ENCODE results near the gene OAS3.

Gene OAS3

DNA sequence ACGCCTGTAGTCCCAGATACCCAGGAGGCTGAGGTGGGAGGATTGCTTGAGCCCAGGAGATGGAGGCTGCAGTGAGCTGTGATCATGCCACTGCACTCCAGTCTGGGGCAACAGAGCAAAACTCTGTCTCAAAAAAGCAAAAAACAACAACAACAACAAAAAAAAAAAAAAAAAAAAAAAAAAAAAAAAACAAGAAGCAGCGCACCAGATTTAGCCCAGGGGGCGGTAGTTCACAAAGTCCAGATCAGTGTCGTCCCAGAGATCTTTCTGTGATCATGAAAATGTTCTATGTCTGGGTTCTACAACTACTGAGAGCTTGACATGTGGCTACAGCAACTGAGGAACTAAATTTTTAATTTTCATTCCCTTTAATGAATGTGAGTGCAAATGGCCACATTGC is 67.5 kb downstream of the OAS3 start:
- H3K27me3 ChIP-seq (ENCODE audit: low read depth, low read length): no peaks in the 10 kb centered on the region
- peaks cover 6 to 28% of the 10 kb centered on the region in 2 donors for H3K36me3 ChIP-seq (ENCODE audit: control insufficient read depth in 1 of 2, insufficient read depth in 2 of 2, low read length in 2 of 2)
- H3K4me3 ChIP-seq (ENCODE audit: low read depth in 1 of 2, low read length in 2 of 2): no peak overlapping the region

DNA sequence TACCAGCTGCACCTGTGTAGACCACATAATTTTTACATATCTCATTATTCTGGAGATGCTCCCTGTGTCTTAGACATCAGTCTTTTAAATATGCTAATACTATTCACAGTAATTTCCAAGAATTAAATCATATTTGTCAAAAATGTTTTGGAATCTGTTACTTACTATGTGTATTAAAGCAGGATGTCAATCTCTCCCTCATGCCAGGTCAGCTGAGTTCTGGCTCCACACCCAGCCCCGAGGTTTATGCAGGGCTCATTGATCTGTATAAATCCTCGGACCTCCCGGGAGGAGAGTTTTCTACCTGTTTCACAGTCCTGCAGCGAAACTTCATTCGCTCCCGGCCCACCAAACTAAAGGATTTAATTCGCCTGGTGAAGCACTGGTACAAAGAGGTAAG is 67.9 kb downstream of the OAS3 start:
- H3K36me3 ChIP-seq (ENCODE audit: control insufficient read depth in 1 of 2, insufficient read depth in 2 of 2, low read length in 2 of 2): peaks cover 10 to 28% of the 10 kb centered on the region in 2 donors
- no peak overlapping the region for H3K4me3 ChIP-seq (ENCODE audit: low read depth in 1 of 2, low read length in 2 of 2)
- no peaks in the 10 kb centered on the region for H3K27me3 ChIP-seq (ENCODE audit: low read depth, low read length)
- H3K27ac ChIP-seq (ENCODE audit: low read length): no peak overlapping the region
- no peaks in the 10 kb centered on the region for H3K4me1 ChIP-seq (ENCODE audit: control insufficient read depth in 1 of 2, insufficient read depth in 2 of 2, low read length in 2 of 2)
- H3K9me3 ChIP-seq (ENCODE audit: control insufficient read depth in 1 of 2, low read length in 2 of 2): peaks cover under 1 to 5% of the 10 kb centered on the region in 2 donors

More for the DNA sequence above, 67.5 kb downstream of the OAS3 start:
- peaks cover 0 to under 1% of the 10 kb centered on the region in 2 donors for H3K9me3 ChIP-seq (ENCODE audit: control insufficient read depth in 1 of 2, low read length in 2 of 2)
- no peaks in the 10 kb centered on the region for H3K4me1 ChIP-seq (ENCODE audit: control insufficient read depth in 1 of 2, insufficient read depth in 2 of 2, low read length in 2 of 2)
- no peak overlapping the region for H3K27ac ChIP-seq (ENCODE audit: low read length)

DNA sequence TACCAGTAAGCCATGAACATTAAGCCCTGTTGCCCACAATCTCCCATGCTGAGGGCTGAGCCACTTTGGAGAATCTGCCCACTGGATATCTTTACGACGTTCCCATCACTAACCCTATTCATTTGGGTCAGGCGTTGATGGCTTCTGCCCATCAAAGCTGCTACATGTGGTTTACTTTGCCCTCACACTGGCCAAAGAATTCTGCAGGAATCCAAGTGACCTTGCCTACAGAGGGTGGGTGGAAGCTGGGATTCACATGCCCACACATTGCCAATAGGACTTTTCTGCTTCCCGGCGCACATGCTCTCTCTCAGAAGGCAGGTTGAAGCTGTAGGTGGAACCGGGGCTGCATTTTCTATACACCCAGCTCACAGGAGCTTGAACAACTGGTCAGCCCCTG is 68.4 kb downstream of the OAS3 start:
- Histone ChIP-seq H3K4me1 (ENCODE audit: control insufficient read depth in 1 of 2, insufficient read depth in 2 of 2, low read length in 2 of 2) (no peaks in the 10 kb centered on the region), H3K4me3 (ENCODE audit: low read depth in 1 of 2, low read length in 2 of 2) (no peak overlapping the region), H3K36me3 (ENCODE audit: control insufficient read depth in 1 of 2, insufficient read depth in 2 of 2, low read length in 2 of 2) (peaks cover 14 to 28% of the 10 kb centered on the region in 2 donors), H3K27me3 (ENCODE audit: low read depth, low read length) (no peaks in the 10 kb centered on the region), H3K27ac (ENCODE audit: low read length) (no peak overlapping the region), H3K9me3 (ENCODE audit: control insufficient read depth in 1 of 2, low read length in 2 of 2) (peaks cover 4 to 9% of the 10 kb centered on the region in 2 donors)

DNA sequence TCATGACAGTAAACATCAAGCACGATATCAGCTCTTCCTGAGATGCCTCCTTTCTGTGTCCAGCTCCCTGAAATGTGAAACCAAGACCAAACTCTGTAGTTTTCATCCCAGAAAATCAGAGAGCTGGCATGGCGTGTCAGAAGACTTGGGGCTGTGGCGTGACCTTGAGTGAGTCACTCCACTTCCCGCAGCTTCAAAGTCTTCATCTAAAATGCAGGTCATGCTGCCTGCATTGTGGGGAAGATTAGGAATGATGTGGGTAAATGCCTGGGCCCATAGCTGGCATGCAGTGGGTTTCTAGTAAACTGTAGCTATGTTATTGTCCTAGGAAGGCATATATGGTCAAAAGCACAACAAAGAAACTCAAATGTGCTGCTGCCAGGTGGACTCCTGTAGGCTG is 68.9 kb downstream of the OAS3 start:
- Histone ChIP-seq H3K4me1 (ENCODE audit: control insufficient read depth in 1 of 2, insufficient read depth in 2 of 2, low read length in 2 of 2) (no peaks in the 10 kb centered on the region), H3K9me3 (ENCODE audit: control insufficient read depth in 1 of 2, low read length in 2 of 2) (peaks cover 4 to 11% of the 10 kb centered on the region in 2 donors), H3K36me3 (ENCODE audit: control insufficient read depth in 1 of 2, insufficient read depth in 2 of 2, low read length in 2 of 2) (peaks cover 15 to 28% of the 10 kb centered on the region in 2 donors), H3K27me3 (ENCODE audit: low read depth, low read length) (no peaks in the 10 kb centered on the region), H3K4me3 (ENCODE audit: low read depth in 1 of 2, low read length in 2 of 2) (no peak overlapping the region), H3K27ac (ENCODE audit: low read length) (no peak overlapping the region)

DNA sequence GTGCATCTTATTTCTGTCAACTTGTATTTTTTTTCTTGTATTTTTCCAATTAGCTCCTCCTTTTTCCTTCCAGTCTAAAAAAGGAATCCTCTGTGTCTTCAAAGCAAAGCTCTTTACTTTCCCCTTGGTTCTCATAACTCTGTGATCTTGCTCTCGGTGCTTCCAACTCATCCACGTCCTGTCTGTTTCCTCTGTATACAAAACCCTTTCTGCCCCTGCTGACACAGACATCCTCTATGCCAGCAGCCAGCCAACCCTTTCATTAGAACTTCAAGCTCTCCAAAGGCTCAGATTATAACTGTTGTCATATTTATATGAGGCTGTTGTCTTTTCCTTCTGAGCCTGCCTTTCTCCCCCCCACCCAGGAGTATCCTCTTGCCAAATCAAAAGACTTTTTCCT is 72.4 kb downstream of the OAS3 start:
- Histone ChIP-seq H3K9me3 (ENCODE audit: control insufficient read depth in 1 of 2, low read length in 2 of 2) (peaks cover 4 to 11% of the 10 kb centered on the region in 2 donors), H3K4me1 (ENCODE audit: control insufficient read depth in 1 of 2, insufficient read depth in 2 of 2, low read length in 2 of 2) (no peaks in the 10 kb centered on the region), H3K27me3 (ENCODE audit: low read depth, low read length) (no peaks in the 10 kb centered on the region), H3K4me3 (ENCODE audit: low read depth in 1 of 2, low read length in 2 of 2) (no peak overlapping the region), H3K36me3 (ENCODE audit: control insufficient read depth in 1 of 2, insufficient read depth in 2 of 2, low read length in 2 of 2) (peaks cover 15 to 24% of the 10 kb centered on the region in 2 donors), H3K27ac (ENCODE audit: low read length) (no peak overlapping the region)

DNA sequence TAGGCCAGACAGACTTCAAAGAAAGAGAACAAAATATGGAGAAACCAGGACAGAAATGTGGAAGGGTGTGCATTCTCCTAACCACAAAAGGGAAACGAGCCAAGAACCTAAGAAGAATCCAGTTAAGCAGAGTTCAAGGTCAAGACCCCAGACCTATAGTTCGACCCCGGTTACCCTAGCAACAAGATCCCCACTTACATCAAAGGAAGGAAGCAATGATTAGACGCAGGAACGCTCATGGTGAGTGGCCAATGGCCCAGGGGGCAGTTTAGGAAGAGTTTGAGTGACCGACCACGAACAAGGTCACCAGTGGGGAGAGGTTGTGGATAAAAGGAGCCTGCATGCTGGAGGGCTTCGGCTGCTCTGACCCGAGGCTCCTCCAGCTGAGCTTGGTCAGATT is 76.3 kb downstream of the OAS3 start:
- H3K36me3 ChIP-seq (ENCODE audit: control insufficient read depth in 1 of 2, insufficient read depth in 2 of 2, low read length in 2 of 2): peaks cover 5 to 14% of the 10 kb centered on the region in 2 donors
- peaks cover 4 to 11% of the 10 kb centered on the region in 2 donors for H3K9me3 ChIP-seq (ENCODE audit: control insufficient read depth in 1 of 2, low read length in 2 of 2)
- H3K27me3 ChIP-seq (ENCODE audit: low read depth, low read length): no peaks in the 10 kb centered on the region
- no peaks in the 10 kb centered on the region for H3K4me1 ChIP-seq (ENCODE audit: control insufficient read depth in 1 of 2, insufficient read depth in 2 of 2, low read length in 2 of 2)
- no peak overlapping the region for H3K27ac ChIP-seq (ENCODE audit: low read length)
- no peak overlapping the region for H3K4me3 ChIP-seq (ENCODE audit: low read depth in 1 of 2, low read length in 2 of 2)

DNA sequence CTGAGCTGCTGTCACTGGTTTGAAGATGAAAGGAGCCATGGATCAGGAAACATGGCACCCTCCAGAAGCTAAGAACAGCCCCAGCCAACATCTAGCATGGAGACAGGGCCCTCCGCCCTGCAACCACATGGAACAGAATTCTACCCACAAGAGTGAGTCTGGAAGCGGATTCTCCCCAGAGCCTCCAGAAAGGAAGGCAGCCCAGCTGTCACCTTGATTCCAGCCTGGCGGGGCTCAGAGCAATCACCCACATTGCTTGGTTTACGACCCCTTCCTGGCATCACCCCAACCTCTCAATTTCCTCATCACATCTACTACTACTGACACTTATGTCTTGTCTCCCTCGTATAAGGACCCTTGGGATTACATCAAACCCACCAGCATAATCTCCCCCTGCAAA is 78.5 kb downstream of the OAS3 start:
- no peak overlapping the region for H3K27ac ChIP-seq (ENCODE audit: low read length)
- H3K4me3 ChIP-seq (ENCODE audit: low read depth in 1 of 2, low read length in 2 of 2): no peak overlapping the region
- H3K4me1 ChIP-seq (ENCODE audit: control insufficient read depth in 1 of 2, insufficient read depth in 2 of 2, low read length in 2 of 2): no peaks in the 10 kb centered on the region
- peaks cover 0 to under 1% of the 10 kb centered on the region in 2 donors for H3K9me3 ChIP-seq (ENCODE audit: control insufficient read depth in 1 of 2, low read length in 2 of 2)
- H3K36me3 ChIP-seq (ENCODE audit: control insufficient read depth in 1 of 2, insufficient read depth in 2 of 2, low read length in 2 of 2): no peaks in the 10 kb centered on the region
- H3K27me3 ChIP-seq (ENCODE audit: low read depth, low read length): no peaks in the 10 kb centered on the region

DNA sequence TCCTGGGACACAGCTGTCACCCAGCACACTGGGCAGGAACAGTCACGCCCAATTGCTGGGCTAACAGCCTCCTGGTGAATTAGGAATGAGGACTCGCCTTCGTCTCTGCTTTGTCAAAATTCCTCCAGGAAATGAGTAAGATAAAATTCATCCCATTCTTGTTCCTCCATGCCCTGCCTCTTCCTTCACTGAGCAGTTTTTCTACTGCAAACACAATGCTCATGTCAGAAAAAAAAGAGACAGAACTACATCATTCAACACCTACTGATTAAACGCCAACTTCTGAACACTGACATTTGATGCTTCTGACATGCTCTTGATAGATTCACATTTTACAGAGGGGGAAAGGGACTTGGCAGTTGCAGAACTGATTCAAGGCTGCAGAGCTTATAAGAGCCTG is 80.8 kb downstream of the OAS3 start:
- Histone ChIP-seq H3K4me3 (ENCODE audit: low read depth in 1 of 2, low read length in 2 of 2) (no peak overlapping the region), H3K36me3 (ENCODE audit: control insufficient read depth in 1 of 2, insufficient read depth in 2 of 2, low read length in 2 of 2) (no peaks in the 10 kb centered on the region), H3K9me3 (ENCODE audit: control insufficient read depth in 1 of 2, low read length in 2 of 2) (no peaks in the 10 kb centered on the region), H3K4me1 (ENCODE audit: control insufficient read depth in 1 of 2, insufficient read depth in 2 of 2, low read length in 2 of 2) (no peaks in the 10 kb centered on the region), H3K27ac (ENCODE audit: low read length) (no peak overlapping the region), H3K27me3 (ENCODE audit: low read depth, low read length) (no peaks in the 10 kb centered on the region)

DNA sequence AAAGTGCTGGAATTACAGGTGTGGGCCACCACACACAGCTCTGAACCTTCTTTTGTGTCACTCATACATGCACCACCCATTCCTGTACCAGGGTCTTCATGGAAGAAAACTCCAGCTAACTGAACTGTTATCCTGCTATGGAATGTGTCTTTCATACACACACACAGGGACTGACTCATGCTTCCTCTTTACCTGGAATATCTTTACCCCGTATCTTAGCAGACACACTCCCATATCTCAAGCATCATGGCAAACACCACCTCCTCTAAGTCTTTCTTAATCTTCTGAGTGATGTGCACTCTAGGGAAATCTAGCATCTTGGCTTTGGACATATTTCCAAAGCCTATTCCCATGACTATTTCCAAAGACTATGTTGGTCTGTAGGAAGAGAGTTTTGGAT is 83.2 kb downstream of the OAS3 start:
- Histone ChIP-seq H3K4me3 (ENCODE audit: low read depth in 1 of 2, low read length in 2 of 2) (no peak overlapping the region), H3K36me3 (ENCODE audit: control insufficient read depth in 1 of 2, insufficient read depth in 2 of 2, low read length in 2 of 2) (no peaks in the 10 kb centered on the region), H3K9me3 (ENCODE audit: control insufficient read depth in 1 of 2, low read length in 2 of 2) (no peaks in the 10 kb centered on the region), H3K4me1 (ENCODE audit: control insufficient read depth in 1 of 2, insufficient read depth in 2 of 2, low read length in 2 of 2) (no peaks in the 10 kb centered on the region), H3K27me3 (ENCODE audit: low read depth, low read length) (no peaks in the 10 kb centered on the region), H3K27ac (ENCODE audit: low read length) (no peak overlapping the region)
